HCT116 (cell line): ENCODE data around the gene SLIT1. TPM values are rescaled to one million over a fixed set of nuclear protein-coding genes. Genes with fewer than 3 reads are reported as not detected.

Experiments
- ATAC-seq: fragments of 200-7000 bp; cut with Tn5 transposase; 2 replicates; pipeline ENCODE4 v1.9.1; 2020; ENCODE audit warnings: mild to moderate bottlenecking, moderate library complexity
- BruUV-seq: library from RNA; stranded (reverse); fragments of 400-500 nt; replicated peaks from 2 replicates; lab custom pipeline; 2021; lab: Mats Ljungman, UMichigan
- CTCF ChIA-PET: fragments of 300-600 bp; sonication (Branson Sonifier 250); formaldehyde crosslinking; loops from one replicate; lab custom pipeline; 2021; ENCODE audit warnings: antibody characterized with exemption; lab: Charles Lee
- POLR2A ChIA-PET: fragments of 300-600, 350-600 bp; sonication (Branson Sonifier 250); formaldehyde crosslinking; loops from one replicate; lab custom pipeline; 2021; ENCODE audit warnings: antibody characterized with exemption; lab: Charles Lee
- RAD21 ChIA-PET, 2 experiments: fragments of 300-600 bp; sonication (Branson Sonifier 250); formaldehyde crosslinking; loops; one replicate each; lab custom pipeline; 2023; ENCODE audit warnings: low total read pairs in 2 of 2; ENCODE audit not compliant: uncharacterized antibody in 2 of 2, unreplicated experiment in 2 of 2, low non-redundant PET in 1 of 2; lab: Charles Lee
- DNase-seq: peaks from one replicate; pipeline ENCODE4 v3.0.0-alpha.2; 2010; ENCODE audit warnings: low read depth, low spot score
- H2AFZ ChIP-seq: fragments of 200-600 bp; shearing (Covaris generic), sonication (generic); 2 replicates; pipeline ENCODE4 v1.6.1; 2017; ENCODE audit warnings: low read depth, mixed run types, mixed read lengths, antibody characterized with exemption, low read length; ENCODE audit not compliant: poor library complexity, severe bottlenecking
- H3K27ac ChIP-seq: 2 replicates; pipeline ENCODE4 v1.5.1; 2012; ENCODE audit warnings: low read depth, low read length
- H3K27me3 ChIP-seq: fragments of 200-600 bp; sonication (generic); 2 replicates; pipeline ENCODE4 v1.6.1; 2016; ENCODE audit warnings: mixed run types, low read length, mixed read lengths; ENCODE audit not compliant: insufficient read depth
- H3K36me3 ChIP-seq, 2 experiments: fragments of 200-500 bp in 1 of 2; fragments of 200-600 bp in 1 of 2; sonication (Bioruptor generic) in 1 of 2; sonication (generic) in 1 of 2; 2 replicates each; pipeline versions ENCODE4 v1.5.1 to v1.6.1; 2014 to 2016; ENCODE audit warnings: low read length in 2 of 2, inconsistent platforms in 1 of 2, mixed read lengths in 1 of 2, mixed run types in 1 of 2; ENCODE audit not compliant: insufficient read depth in 2 of 2, control insufficient read depth in 1 of 2
- H3K4me1 ChIP-seq, 2 experiments: fragments of 200-600 bp in 1 of 2; sonication (generic) in 1 of 2; 2 replicates each; pipeline versions ENCODE4 v1.5.1 to v1.6.1; 2012 to 2017; ENCODE audit warnings: low read length in 2 of 2, inconsistent platforms in 1 of 2, mild to moderate bottlenecking in 1 of 2, mixed read lengths in 1 of 2, mixed run types in 1 of 2, moderate library complexity in 1 of 2; ENCODE audit not compliant: insufficient read depth in 2 of 2, control insufficient read depth in 1 of 2
- H3K4me2 ChIP-seq: fragments of 200-600 bp; sonication (generic); 2 replicates; pipeline ENCODE4 v1.6.1; 2017; ENCODE audit warnings: mixed run types, low read length, mixed read lengths
- H3K4me3 ChIP-seq, 2 experiments: fragments of 200-600 bp in 1 of 2; sonication (generic) in 1 of 2; replicated peaks in 1 of 2; 2 replicates each; pipeline ENCODE4 v1.5.1; 2011 to 2016; ENCODE audit warnings: low read length in 2 of 2, control low read depth in 1 of 2, low read depth in 1 of 2, mild to moderate bottlenecking in 1 of 2, mixed read lengths in 1 of 2, mixed run types in 1 of 2
- H3K79me2 ChIP-seq: fragments of 200-600 bp; sonication (generic); 2 replicates; pipeline ENCODE4 v1.6.1; 2017; ENCODE audit warnings: mild to moderate bottlenecking, mixed run types, low read length, moderate library complexity, mixed read lengths; ENCODE audit not compliant: insufficient read depth
- H3K9ac ChIP-seq: fragments of 200-600 bp; sonication (generic); 2 replicates; pipeline ENCODE4 v1.6.1; 2016; ENCODE audit warnings: low read length, mixed read lengths
- H3K9me2 ChIP-seq: fragments of 200-600 bp; sonication (generic), shearing (Covaris generic); 2 replicates; pipeline ENCODE4 v1.6.1; 2017; ENCODE audit warnings: mixed run types, mild to moderate bottlenecking, moderate library complexity; ENCODE audit not compliant: insufficient read depth
- H3K9me3 ChIP-seq, 2 experiments: fragments of 200-500 bp in 1 of 2; fragments of 200-600 bp in 1 of 2; sonication (Bioruptor generic) in 1 of 2; sonication (generic) in 1 of 2; 2 replicates each; pipeline ENCODE4 v1.6.1; 2014 to 2017; ENCODE audit warnings: low read length in 2 of 2, mixed read lengths in 2 of 2, inconsistent platforms in 1 of 2, low read depth in 1 of 2, mild to moderate bottlenecking in 1 of 2, mixed run types in 1 of 2, moderate library complexity in 1 of 2; ENCODE audit not compliant: control insufficient read depth in 1 of 2, insufficient read depth in 1 of 2
- H4K20me1 ChIP-seq: fragments of 200-600 bp; sonication (generic), shearing (Covaris generic); 2 replicates; pipeline ENCODE4 v1.6.1; 2017; ENCODE audit warnings: mixed run types, mild to moderate bottlenecking, moderate library complexity; ENCODE audit not compliant: insufficient read depth
- CBX3 ChIP-seq: IDR thresholded peaks from 2 replicates; pipeline ENCODE4 v1.6.1; 2012; ENCODE audit warnings: low read depth
- CEBPB ChIP-seq: IDR thresholded peaks from 2 replicates; pipeline ENCODE4 v1.6.1; 2012; ENCODE audit warnings: low read depth
- EGR1 ChIP-seq: IDR thresholded peaks from 2 replicates; pipeline ENCODE4 v1.6.1; 2012; ENCODE audit warnings: low read depth
- ELF1 ChIP-seq: IDR thresholded peaks from 2 replicates; pipeline ENCODE4 v1.6.1; 2012; ENCODE audit warnings: low read depth, borderline replicate concordance
- EZH2phosphoT487 ChIP-seq: fragments of 200-600 bp; IDR thresholded peaks from 2 replicates; pipeline ENCODE4 v1.6.1; 2018; ENCODE audit warnings: antibody characterized with exemption, borderline replicate concordance
- FOSL1 ChIP-seq: IDR thresholded peaks from 2 replicates; pipeline ENCODE4 v1.6.1; 2012; ENCODE audit warnings: low read depth
- MAX ChIP-seq: IDR thresholded peaks from 2 replicates; pipeline ENCODE4 v1.6.1; 2012
- POLR2A ChIP-seq: IDR thresholded peaks from 2 replicates; pipeline ENCODE4 v1.7.0; 2011; ENCODE audit warnings: borderline replicate concordance; ENCODE audit not compliant: insufficient read depth, insufficient read length; ENCODE audit errors: extremely low read depth
- POLR2AphosphoS5 ChIP-seq: IDR thresholded peaks from 2 replicates; pipeline ENCODE4 v1.6.1; 2011; ENCODE audit warnings: mild to moderate bottlenecking, low read depth, low read length, moderate library complexity
- SIN3A ChIP-seq: IDR thresholded peaks from 2 replicates; pipeline ENCODE4 v1.6.1; 2012; ENCODE audit warnings: low read depth
- SP1 ChIP-seq: IDR thresholded peaks from 2 replicates; pipeline ENCODE4 v1.6.1; 2012; ENCODE audit warnings: low read depth
- YY1 ChIP-seq: IDR thresholded peaks from 2 replicates; pipeline ENCODE4 v1.6.1; 2011; ENCODE audit warnings: low read length, low read depth, moderate library complexity, mild to moderate bottlenecking; ENCODE audit not compliant: insufficient replicate concordance; ENCODE audit errors: extremely low read depth
- ZBTB33 ChIP-seq: IDR thresholded peaks from 2 replicates; pipeline ENCODE4 v1.6.1; 2011; ENCODE audit warnings: mild to moderate bottlenecking, low read length, moderate library complexity; ENCODE audit not compliant: insufficient replicate concordance; ENCODE audit errors: extremely low read depth
- ZNF274 ChIP-seq: fragments of 200-500 bp; sonication (Bioruptor generic); IDR thresholded peaks from 2 replicates; pipeline ENCODE4 v1.6.1; 2014; ENCODE audit warnings: mild to moderate bottlenecking, low read depth, low read length, inconsistent platforms
- intact Hi-C: fragments of 100-400 bp; cut with micrococcal nuclease; formaldehyde crosslinking; loops from 2 replicates; pipeline ENCODE4 v1.10.0; 2022
- total RNA-seq: library from RNA; stranded (reverse); gene quantifications from one replicate; pipeline ENCODE4 v1.2.1, GENCODE V29; 2021; ENCODE audit not compliant: unreplicated experiment

SLIT1 gene
- total RNA-seq, 1 experiment from 2014 or later = 0.42 TPM

- H3K4me3 ChIP-seq = no peak overlapping the region
- ATAC-seq = no peak
- no TSS peak for BruUV-seq
- CTCF ChIA-PET = interaction anchor here (1.3 to 1.8 kb wide), 2 partner anchors 22 to 31 kb away, joined by 4 to 7 read pairs; no protein-coding TSS in a partner anchor
- no peak for TF ChIP-seq SP1
- no peak for TF ChIP-seq ELF1
- TF ChIP-seq MAX = no peak
- no peak for TF ChIP-seq ZNF274
- no peak for TF ChIP-seq CBX3
- no peak for TF ChIP-seq SIN3A
- no peak for TF ChIP-seq YY1
- no peak for TF ChIP-seq CEBPB
- TF ChIP-seq POLR2A = no peak
- no peak for TF ChIP-seq POLR2AphosphoS5
- H3K4me1 ChIP-seq = no peaks in the 10 kb centered on the region
- no peaks in the 10 kb centered on the region for H3K79me2 ChIP-seq
- no peaks in the 10 kb centered on the region for H3K9me2 ChIP-seq
- H3K9ac ChIP-seq = no peak overlapping the region
- no peaks in the 10 kb centered on the region for H4K20me1 ChIP-seq
- POLR2A ChIA-PET = no interaction called here
- peaks cover 10% of the 10 kb centered on the region; the same call in 1 of the 2 replicates for H3K27me3 ChIP-seq
- no peak overlapping the region for H3K4me2 ChIP-seq
- no peak overlapping the region for H3K27ac ChIP-seq
- no peaks in the 10 kb centered on the region for H3K9me3 ChIP-seq
- RAD21 ChIA-PET = no interaction called here
- H3K36me3 ChIP-seq = no peaks in the 10 kb centered on the region
- no peak for DNase-seq
- no peak overlapping the region for H2AFZ ChIP-seq
- intact Hi-C loops = no loop called here
Measured at GRCh38 chr10:97103316-97104080, 82.3 kb downstream of the SLIT1 start.

GRCh38 chr10:97102441-97102840 lies 83.3 kb downstream of the SLIT1 start:
- Histone ChIP-seq H3K4me3 (no peak overlapping the region), H3K4me2 (no peak overlapping the region), H3K27me3 (peaks cover 17% of the 10 kb centered on the region; the same call in 1 of the 2 replicates), H3K36me3 (no peaks in the 10 kb centered on the region), H3K9me3 (no peaks in the 10 kb centered on the region), H3K9ac (no peak overlapping the region), H3K79me2 (no peaks in the 10 kb centered on the region), H3K9me2 (no peaks in the 10 kb centered on the region), H2AFZ (no peak overlapping the region), H3K4me1 (no peaks in the 10 kb centered on the region), H3K27ac (no peak overlapping the region), H4K20me1 (no peaks in the 10 kb centered on the region)
- CTCF ChIA-PET = interaction anchor here (0.7 to 1.8 kb wide), 3 partner anchors 21 to 227 kb away, joined by 4 to 7 read pairs (median 5); no protein-coding TSS in a partner anchor
- DNase-seq = no peak
- RAD21 ChIA-PET = no interaction called here
- POLR2A ChIA-PET = no interaction called here
- no TSS peak for BruUV-seq
- no peak for TF ChIP-seq CEBPB
- no peak for TF ChIP-seq EZH2phosphoT487
- TF ChIP-seq ZBTB33 = no peak
- TF ChIP-seq SP1 = no peak
- no peak for TF ChIP-seq FOSL1
- TF ChIP-seq POLR2A = no peak
- no peak for TF ChIP-seq EGR1
- no peak for TF ChIP-seq YY1
- intact Hi-C loops = no loop called here
- 0 out of 2 replicates have a peak, but pooled peaks have one; percentile 30 for ATAC-seq
